Prostate gland (tissue), 2 donors: ENCODE data around the gene PPP1R7.

Experiments used
- CTCF ChIP-seq, 4 experiments: fragments of 200-600 bp in 2 of 4; fragments of 450-650 bp in 2 of 4; sonication (generic) in 2 of 4; IDR thresholded peaks; 1 replicate in 3 of 4; 2 replicates in 1 of 4; pipeline ENCODE4 v1.5.1; 2016 to 2019; ENCODE audit warnings: antibody characterized with exemption in 4 of 4, mild to moderate bottlenecking in 2 of 4, moderate library complexity in 2 of 4
- POLR2A ChIP-seq: fragments of 450-650 bp; IDR thresholded peaks from one replicate; pipeline ENCODE4 v1.6.1; 2016; ENCODE audit warnings: antibody characterized with exemption, mild to moderate bottlenecking
- POLR2AphosphoS5 ChIP-seq: sonication (generic); formaldehyde crosslinking; IDR thresholded peaks from one replicate; pipeline ENCODE4 v1.6.1; 2017; ENCODE audit warnings: antibody characterized with exemption

- TF ChIP-seq CTCF (IDR thresholded peaks at IDR 0.05) (no peak), POLR2A (no peak), POLR2AphosphoS5 (no peak)
Measured at GRCh38 chr2:241136191-241136590, 14.1 kb upstream of the PPP1R7 start.
